ENCODE measurements around the gene SLAIN1.

The SLAIN1 gene

DNA sequence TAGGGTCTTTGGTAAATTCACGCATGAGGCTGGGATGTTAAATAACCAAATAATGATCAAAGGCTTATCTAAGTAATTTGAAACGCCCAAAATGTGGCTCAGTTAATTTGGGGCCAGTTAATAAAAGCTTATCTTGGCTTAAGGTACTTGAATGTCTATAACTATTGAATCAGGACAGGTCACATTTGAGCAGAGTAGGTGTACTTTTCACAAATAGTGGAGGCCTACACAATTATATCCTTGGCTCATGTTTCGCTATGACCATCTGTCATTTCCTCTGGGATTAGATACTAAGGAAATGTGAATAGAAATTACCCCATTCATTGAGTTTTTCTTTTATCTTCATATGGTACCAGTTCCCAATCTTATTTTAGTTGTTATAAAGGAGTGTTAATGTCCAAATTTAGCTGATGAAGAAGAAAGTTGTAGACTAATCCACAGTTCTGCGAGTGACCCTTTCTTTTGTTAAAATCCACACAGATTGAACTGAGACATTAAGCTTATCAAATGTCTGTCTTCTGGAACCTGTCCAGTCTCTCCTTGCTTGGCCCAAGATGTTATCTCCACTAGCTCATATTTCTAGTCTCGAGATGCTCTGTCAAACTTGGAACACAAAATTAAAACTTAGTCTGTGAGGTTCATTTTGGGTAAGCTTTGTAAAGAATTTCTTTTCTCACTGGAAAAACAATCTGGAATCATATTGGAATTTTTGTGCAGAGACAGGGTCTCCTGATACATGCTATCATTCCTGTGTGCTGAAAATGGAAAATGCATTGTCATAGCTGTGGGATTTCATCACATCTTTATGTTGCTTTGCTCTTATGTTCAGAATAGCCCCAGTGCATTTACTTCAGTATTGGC is 31.0 kb downstream of the SLAIN1 start (continued):
- TF ChIP-seq, protein P1, sequence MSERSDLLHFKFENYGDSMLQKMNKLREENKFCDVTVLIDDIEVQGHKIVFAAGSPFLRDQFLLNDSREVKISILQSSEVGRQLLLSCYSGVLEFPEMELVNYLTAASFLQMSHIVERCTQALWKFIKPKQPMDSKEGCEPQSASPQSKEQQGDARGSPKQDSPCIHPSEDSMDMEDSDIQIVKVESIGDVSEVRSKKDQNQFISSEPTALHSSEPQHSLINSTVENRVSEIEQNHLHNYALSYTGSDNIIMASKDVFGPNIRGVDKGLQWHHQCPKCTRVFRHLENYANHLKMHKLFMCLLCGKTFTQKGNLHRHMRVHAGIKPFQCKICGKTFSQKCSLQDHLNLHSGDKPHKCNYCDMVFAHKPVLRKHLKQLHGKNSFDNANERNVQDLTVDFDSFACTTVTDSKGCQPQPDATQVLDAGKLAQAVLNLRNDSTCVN (tag by site-specific recombination; optimal IDR thresholded peaks at IDR 0.05) = no peak
- TF ChIP-seq ZNF621 (tag by site-specific recombination; IDR thresholded peaks at IDR 0.05) (no peak), ZNF76 (tag by site-specific recombination; IDR thresholded peaks at IDR 0.05; ENCODE audit: borderline replicate concordance, low read depth) (no peak), HOXD13 (CRISPR knock-in tag; IDR thresholded peaks at IDR 0.05; ENCODE audit: borderline replicate concordance) (no peak), ZNF121 (tag by site-specific recombination; IDR thresholded peaks at IDR 0.05) (no peak), ZNF555 (tag by site-specific recombination; conservative IDR thresholded peaks at IDR 0.05) (no peak), ZNF311 (tag by site-specific recombination; IDR thresholded peaks at IDR 0.05; ENCODE audit: borderline replicate concordance) (no peak), ZNF239 (tag by site-specific recombination; IDR thresholded peaks at IDR 0.05) (no peak), YY1 (tag by site-specific recombination; IDR thresholded peaks at IDR 0.05) (no peak), ZNF600 (tag by site-specific recombination; IDR thresholded peaks at IDR 0.05) (no peak)
- TF ChIP-seq, protein P2, sequence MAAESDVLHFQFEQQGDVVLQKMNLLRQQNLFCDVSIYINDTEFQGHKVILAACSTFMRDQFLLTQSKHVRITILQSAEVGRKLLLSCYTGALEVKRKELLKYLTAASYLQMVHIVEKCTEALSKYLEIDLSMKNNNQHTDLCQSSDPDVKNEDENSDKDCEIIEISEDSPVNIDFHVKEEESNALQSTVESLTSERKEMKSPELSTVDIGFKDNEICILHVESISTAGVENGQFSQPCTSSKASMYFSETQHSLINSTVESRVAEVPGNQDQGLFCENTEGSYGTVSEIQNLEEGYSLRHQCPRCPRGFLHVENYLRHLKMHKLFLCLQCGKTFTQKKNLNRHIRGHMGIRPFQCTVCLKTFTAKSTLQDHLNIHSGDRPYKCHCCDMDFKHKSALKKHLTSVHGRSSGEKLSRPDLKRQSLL (tag by site-specific recombination; IDR thresholded peaks at IDR 0.05) = no peak
- TF ChIP-seq, protein P3, sequence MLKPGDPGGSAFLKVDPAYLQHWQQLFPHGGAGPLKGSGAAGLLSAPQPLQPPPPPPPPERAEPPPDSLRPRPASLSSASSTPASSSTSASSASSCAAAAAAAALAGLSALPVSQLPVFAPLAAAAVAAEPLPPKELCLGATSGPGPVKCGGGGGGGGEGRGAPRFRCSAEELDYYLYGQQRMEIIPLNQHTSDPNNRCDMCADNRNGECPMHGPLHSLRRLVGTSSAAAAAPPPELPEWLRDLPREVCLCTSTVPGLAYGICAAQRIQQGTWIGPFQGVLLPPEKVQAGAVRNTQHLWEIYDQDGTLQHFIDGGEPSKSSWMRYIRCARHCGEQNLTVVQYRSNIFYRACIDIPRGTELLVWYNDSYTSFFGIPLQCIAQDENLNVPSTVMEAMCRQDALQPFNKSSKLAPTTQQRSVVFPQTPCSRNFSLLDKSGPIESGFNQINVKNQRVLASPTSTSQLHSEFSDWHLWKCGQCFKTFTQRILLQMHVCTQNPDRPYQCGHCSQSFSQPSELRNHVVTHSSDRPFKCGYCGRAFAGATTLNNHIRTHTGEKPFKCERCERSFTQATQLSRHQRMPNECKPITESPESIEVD (tag by site-specific recombination; IDR thresholded peaks at IDR 0.05) = peak; percentile 56
- TF ChIP-seq, protein P4, sequence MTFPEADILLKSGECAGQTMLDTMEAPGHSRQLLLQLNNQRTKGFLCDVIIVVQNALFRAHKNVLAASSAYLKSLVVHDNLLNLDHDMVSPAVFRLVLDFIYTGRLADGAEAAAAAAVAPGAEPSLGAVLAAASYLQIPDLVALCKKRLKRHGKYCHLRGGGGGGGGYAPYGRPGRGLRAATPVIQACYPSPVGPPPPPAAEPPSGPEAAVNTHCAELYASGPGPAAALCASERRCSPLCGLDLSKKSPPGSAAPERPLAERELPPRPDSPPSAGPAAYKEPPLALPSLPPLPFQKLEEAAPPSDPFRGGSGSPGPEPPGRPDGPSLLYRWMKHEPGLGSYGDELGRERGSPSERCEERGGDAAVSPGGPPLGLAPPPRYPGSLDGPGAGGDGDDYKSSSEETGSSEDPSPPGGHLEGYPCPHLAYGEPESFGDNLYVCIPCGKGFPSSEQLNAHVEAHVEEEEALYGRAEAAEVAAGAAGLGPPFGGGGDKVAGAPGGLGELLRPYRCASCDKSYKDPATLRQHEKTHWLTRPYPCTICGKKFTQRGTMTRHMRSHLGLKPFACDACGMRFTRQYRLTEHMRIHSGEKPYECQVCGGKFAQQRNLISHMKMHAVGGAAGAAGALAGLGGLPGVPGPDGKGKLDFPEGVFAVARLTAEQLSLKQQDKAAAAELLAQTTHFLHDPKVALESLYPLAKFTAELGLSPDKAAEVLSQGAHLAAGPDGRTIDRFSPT (tag by site-specific recombination; IDR thresholded peaks at IDR 0.05) = 0 out of 2 replicates have a peak, but pooled peaks have one; percentile 22
- TF ChIP-seq, protein P5, sequence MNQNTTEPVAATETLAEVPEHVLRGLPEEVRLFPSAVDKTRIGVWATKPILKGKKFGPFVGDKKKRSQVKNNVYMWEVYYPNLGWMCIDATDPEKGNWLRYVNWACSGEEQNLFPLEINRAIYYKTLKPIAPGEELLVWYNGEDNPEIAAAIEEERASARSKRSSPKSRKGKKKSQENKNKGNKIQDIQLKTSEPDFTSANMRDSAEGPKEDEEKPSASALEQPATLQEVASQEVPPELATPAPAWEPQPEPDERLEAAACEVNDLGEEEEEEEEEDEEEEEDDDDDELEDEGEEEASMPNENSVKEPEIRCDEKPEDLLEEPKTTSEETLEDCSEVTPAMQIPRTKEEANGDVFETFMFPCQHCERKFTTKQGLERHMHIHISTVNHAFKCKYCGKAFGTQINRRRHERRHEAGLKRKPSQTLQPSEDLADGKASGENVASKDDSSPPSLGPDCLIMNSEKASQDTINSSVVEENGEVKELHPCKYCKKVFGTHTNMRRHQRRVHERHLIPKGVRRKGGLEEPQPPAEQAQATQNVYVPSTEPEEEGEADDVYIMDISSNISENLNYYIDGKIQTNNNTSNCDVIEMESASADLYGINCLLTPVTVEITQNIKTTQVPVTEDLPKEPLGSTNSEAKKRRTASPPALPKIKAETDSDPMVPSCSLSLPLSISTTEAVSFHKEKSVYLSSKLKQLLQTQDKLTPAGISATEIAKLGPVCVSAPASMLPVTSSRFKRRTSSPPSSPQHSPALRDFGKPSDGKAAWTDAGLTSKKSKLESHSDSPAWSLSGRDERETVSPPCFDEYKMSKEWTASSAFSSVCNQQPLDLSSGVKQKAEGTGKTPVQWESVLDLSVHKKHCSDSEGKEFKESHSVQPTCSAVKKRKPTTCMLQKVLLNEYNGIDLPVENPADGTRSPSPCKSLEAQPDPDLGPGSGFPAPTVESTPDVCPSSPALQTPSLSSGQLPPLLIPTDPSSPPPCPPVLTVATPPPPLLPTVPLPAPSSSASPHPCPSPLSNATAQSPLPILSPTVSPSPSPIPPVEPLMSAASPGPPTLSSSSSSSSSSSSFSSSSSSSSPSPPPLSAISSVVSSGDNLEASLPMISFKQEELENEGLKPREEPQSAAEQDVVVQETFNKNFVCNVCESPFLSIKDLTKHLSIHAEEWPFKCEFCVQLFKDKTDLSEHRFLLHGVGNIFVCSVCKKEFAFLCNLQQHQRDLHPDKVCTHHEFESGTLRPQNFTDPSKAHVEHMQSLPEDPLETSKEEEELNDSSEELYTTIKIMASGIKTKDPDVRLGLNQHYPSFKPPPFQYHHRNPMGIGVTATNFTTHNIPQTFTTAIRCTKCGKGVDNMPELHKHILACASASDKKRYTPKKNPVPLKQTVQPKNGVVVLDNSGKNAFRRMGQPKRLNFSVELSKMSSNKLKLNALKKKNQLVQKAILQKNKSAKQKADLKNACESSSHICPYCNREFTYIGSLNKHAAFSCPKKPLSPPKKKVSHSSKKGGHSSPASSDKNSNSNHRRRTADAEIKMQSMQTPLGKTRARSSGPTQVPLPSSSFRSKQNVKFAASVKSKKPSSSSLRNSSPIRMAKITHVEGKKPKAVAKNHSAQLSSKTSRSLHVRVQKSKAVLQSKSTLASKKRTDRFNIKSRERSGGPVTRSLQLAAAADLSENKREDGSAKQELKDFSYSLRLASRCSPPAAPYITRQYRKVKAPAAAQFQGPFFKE (tag by site-specific recombination; IDR thresholded peaks at IDR 0.05; ENCODE audit: borderline replicate concordance) = no peak

Data from HEK293 (cell line).